ENCODE measurements around the gene CA4. TPM values are rescaled to one million over a fixed set of nuclear protein-coding genes. Genes with fewer than 3 reads are reported as not detected.

CA4 gene
- total RNA-seq, 1 experiment from 2014 or later = 1.4 TPM

GRCh38 chr17:60161598-60162330, 12.0 kb downstream of the CA4 start:
- POLR2A ChIA-PET = no interaction called here
- no peak for TF ChIP-seq POLR2AphosphoS5 (IDR thresholded peaks at IDR 0.05; ENCODE audit: low read depth, low read length)
- no peak for TF ChIP-seq TCF7L2 (IDR thresholded peaks at IDR 0.05; ENCODE audit: low read depth, low read length)
- no TSS peak for BruUV-seq (replicated peaks)

DNA sequence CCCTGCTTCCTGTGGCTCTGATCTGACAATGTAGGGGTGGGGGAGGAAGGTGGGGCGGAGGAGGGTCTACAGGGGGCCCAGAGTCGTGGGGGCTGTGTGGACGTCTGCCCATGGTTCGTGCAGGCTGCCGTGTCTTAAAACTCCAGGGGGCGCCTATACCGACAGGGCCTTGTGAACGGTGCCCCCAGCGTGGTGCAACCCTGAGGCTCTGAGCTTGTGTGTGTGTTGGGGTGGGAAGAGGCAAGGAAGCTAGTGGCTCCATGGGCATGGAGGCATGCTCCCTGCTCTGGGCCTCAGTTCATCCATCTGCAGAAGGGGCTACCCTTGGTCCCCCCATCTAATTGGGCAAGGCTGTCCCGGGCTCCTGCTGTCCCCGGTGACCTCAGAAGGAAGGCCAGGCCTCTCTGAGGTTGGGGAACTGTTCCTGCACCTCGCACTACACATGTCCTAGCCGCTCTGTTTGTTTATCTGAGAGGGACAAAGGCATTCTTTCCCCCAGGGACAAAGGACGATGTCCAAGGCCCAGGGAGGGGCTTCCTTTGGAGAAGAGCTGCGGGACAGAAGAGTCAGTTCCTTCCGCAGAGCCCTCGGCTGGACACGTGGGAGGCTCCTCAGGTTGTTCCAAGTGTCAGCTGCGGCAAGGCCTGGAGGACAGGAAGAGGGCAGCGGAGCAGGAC, 13.5 kb downstream of the CA4 start:
- POLR2A ChIA-PET = no interaction called here
- Histone ChIP-seq H3K4me1 (ENCODE audit: control insufficient read depth, insufficient read depth, low read length) (peaks cover 23% of the 10 kb centered on the region), H3K4me3 (ENCODE audit: low read depth in 2 of 2, low read length in 2 of 2) (no peak overlapping the region), H3K27me3 (ENCODE audit: control insufficient read depth, insufficient read depth, low read length) (no peaks in the 10 kb centered on the region), H3K9me3 (ENCODE audit: control insufficient read depth, insufficient read depth, low read depth, low read length) (no peaks in the 10 kb centered on the region), H3K36me3 (ENCODE audit: control insufficient read depth, insufficient read depth, low read length) (no peaks in the 10 kb centered on the region), H3K27ac (ENCODE audit: low read length) (peak overlapping the region; percentile 20; the same call in 1 of the 2 replicates)
- CTCF ChIA-PET = no interaction called here
- ATAC-seq (peak; percentile 33; the same call in 1 of the 2 replicates), DNase-seq (ENCODE audit: low read depth, low spot score) (no peak)
- intact Hi-C loops (cut with micrococcal nuclease; ENCODE audit: unreplicated experiment) (no loop called here), in situ Hi-C loops (cut with HindIII; ENCODE audit: low pct_unique_long_range_greater_than_20kb, low sequenced_read_pairs) (no loop called here)
- no TSS peak for BruUV-seq (replicated peaks)
- TF ChIP-seq CTCF (IDR thresholded peaks at IDR 0.05) = peak; percentile 55; the same call in 1 of the 2 replicates
- TF ChIP-seq POLR2AphosphoS5 (IDR thresholded peaks at IDR 0.05; ENCODE audit: low read depth, low read length) = no peak

More at GRCh38 chr17:60161598-60162330, 12.0 kb downstream of the CA4 start:
- Histone ChIP-seq H3K27ac (ENCODE audit: low read length) (no peak overlapping the region), H3K4me1 (ENCODE audit: control insufficient read depth, insufficient read depth, low read length) (peaks cover 20% of the 10 kb centered on the region), H3K9me3 (ENCODE audit: control insufficient read depth, insufficient read depth, low read depth, low read length) (no peaks in the 10 kb centered on the region), H3K36me3 (ENCODE audit: control insufficient read depth, insufficient read depth, low read length) (no peaks in the 10 kb centered on the region), H3K4me3 (ENCODE audit: low read depth in 2 of 2, low read length in 2 of 2) (no peak overlapping the region), H3K27me3 (ENCODE audit: control insufficient read depth, insufficient read depth, low read length) (no peaks in the 10 kb centered on the region)
- peak; percentile 18; the same call in 1 of the 2 replicates for ATAC-seq
- in situ Hi-C loops (cut with HindIII; ENCODE audit: low pct_unique_long_range_greater_than_20kb, low sequenced_read_pairs) = no loop called here
- no peak for DNase-seq (ENCODE audit: low read depth, low spot score)
- CTCF ChIA-PET = interaction anchor here (0.7 kb wide), 1 partner anchor 427 kb away, joined by 3 read pairs; no protein-coding TSS in a partner anchor
- intact Hi-C loops (cut with micrococcal nuclease; ENCODE audit: unreplicated experiment) = no loop called here

DNA sequence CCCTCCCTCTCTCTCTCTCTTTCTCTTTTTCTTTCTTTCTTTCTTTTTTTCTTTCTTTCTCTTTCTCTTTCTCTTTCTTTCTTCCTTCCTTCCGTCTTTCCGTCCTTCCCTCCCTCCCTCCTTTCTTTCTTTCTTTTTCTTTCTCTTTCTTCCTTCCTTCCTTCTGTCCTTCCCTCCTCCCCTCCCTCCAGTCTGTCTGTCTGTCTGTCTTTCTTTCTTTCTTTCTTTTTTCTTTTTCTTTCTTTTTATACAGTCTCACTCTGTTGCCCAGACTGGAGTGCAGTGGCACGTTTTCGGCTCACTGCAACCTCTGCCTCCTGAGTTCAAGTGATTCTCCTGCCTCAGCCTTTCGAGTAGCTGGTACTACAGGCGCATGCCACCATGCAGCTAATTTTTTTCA, 14.4 kb downstream of the CA4 start:
- in situ Hi-C loops (cut with HindIII; ENCODE audit: low pct_unique_long_range_greater_than_20kb, low sequenced_read_pairs) (no loop called here), intact Hi-C loops (cut with micrococcal nuclease; ENCODE audit: unreplicated experiment) (no loop called here)
- DNase-seq (ENCODE audit: low read depth, low spot score) = no peak
- no peak overlapping the region for H3K4me3 ChIP-seq (ENCODE audit: low read depth in 2 of 2, low read length in 2 of 2)
- no peak overlapping the region for H3K27ac ChIP-seq (ENCODE audit: low read length)
- no peaks in the 10 kb centered on the region for H3K27me3 ChIP-seq (ENCODE audit: control insufficient read depth, insufficient read depth, low read length)
- no peak for ATAC-seq
- peaks cover 23% of the 10 kb centered on the region for H3K4me1 ChIP-seq (ENCODE audit: control insufficient read depth, insufficient read depth, low read length)
- no peaks in the 10 kb centered on the region for H3K9me3 ChIP-seq (ENCODE audit: control insufficient read depth, insufficient read depth, low read depth, low read length)
- ChIA-PET POLR2A (no interaction called here), CTCF (no interaction called here)
- no TSS peak for BruUV-seq (replicated peaks)
- TF ChIP-seq, protein P1, sequence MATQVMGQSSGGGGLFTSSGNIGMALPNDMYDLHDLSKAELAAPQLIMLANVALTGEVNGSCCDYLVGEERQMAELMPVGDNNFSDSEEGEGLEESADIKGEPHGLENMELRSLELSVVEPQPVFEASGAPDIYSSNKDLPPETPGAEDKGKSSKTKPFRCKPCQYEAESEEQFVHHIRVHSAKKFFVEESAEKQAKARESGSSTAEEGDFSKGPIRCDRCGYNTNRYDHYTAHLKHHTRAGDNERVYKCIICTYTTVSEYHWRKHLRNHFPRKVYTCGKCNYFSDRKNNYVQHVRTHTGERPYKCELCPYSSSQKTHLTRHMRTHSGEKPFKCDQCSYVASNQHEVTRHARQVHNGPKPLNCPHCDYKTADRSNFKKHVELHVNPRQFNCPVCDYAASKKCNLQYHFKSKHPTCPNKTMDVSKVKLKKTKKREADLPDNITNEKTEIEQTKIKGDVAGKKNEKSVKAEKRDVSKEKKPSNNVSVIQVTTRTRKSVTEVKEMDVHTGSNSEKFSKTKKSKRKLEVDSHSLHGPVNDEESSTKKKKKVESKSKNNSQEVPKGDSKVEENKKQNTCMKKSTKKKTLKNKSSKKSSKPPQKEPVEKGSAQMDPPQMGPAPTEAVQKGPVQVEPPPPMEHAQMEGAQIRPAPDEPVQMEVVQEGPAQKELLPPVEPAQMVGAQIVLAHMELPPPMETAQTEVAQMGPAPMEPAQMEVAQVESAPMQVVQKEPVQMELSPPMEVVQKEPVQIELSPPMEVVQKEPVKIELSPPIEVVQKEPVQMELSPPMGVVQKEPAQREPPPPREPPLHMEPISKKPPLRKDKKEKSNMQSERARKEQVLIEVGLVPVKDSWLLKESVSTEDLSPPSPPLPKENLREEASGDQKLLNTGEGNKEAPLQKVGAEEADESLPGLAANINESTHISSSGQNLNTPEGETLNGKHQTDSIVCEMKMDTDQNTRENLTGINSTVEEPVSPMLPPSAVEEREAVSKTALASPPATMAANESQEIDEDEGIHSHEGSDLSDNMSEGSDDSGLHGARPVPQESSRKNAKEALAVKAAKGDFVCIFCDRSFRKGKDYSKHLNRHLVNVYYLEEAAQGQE (IDR thresholded peaks at IDR 0.05; ENCODE audit: insufficient read depth in 1 of 2, low read depth in 2 of 2, low read length in 1 of 2) = no peak
- TF ChIP-seq POLR2AphosphoS5 (IDR thresholded peaks at IDR 0.05; ENCODE audit: low read depth, low read length) (no peak), TCF7L2 (IDR thresholded peaks at IDR 0.05; ENCODE audit: low read depth, low read length) (no peak), CTCF (IDR thresholded peaks at IDR 0.05) (no peak), SIN3A (IDR thresholded peaks at IDR 0.05; ENCODE audit: borderline replicate concordance, insufficient read depth, low read depth, low read length) (no peak)
- no peaks in the 10 kb centered on the region for H3K36me3 ChIP-seq (ENCODE audit: control insufficient read depth, insufficient read depth, low read length)

All from Panc1 (cell line).